ENCODE data around the gene SLIT3.

- no peak for TF ChIP-seq GATA3 (IDR thresholded peaks at IDR 0.05; ENCODE audit: low read depth, low read length)
- no peak for TF ChIP-seq GATA2 (IDR thresholded peaks at IDR 0.05; ENCODE audit: low read depth, low read length)
These were observed 217.4 kb downstream of the SLIT3 start for GRCh38 chr5:169083394-169084018.

Measured in SH-SY5Y (cell line).